Transverse colon (tissue), 4 donors: ENCODE results near the gene ARHGAP22. TPM values are rescaled to one million over a fixed set of nuclear protein-coding genes. Genes with fewer than 3 reads are reported as not detected.

Source experiments
- DNase-seq: peaks from one replicate; pipeline ENCODE4 v3.0.0-alpha.2; 2019
- H3K27ac ChIP-seq, 4 donors: fragments of 200-600 bp; sonication (generic); 2 replicates each; pipeline ENCODE4 v1.5.1; 2016 to 2018; ENCODE audit warnings: inconsistent platforms in 4 of 4
- H3K27me3 ChIP-seq: fragments of 200-600 bp; sonication (generic); 2 replicates; pipeline ENCODE4 v1.5.1; 2017; ENCODE audit warnings: inconsistent platforms
- H3K36me3 ChIP-seq, 4 donors: fragments of 200-600 bp; sonication (generic); 2 replicates each; pipeline ENCODE4 v1.5.1; 2017 to 2019; ENCODE audit warnings: inconsistent platforms in 4 of 4
- H3K4me1 ChIP-seq, 4 donors: fragments of 200-600 bp; sonication (generic); 2 replicates each; pipeline ENCODE4 v1.5.1; 2017 to 2020; ENCODE audit warnings: inconsistent platforms in 4 of 4
- H3K4me3 ChIP-seq, 4 donors: fragments of 200-600 bp; sonication (generic); 1 replicate in 1 of 4; 2 replicates in 3 of 4; pipeline versions ENCODE4 v1.5.1 to v1.6.1; 2017 to 2019; ENCODE audit warnings: inconsistent platforms in 4 of 4
- H3K9me3 ChIP-seq, 2 donors: fragments of 200-600 bp; sonication (generic); 2 replicates each; pipeline ENCODE4 v1.5.1; 2017 to 2019; ENCODE audit warnings: inconsistent platforms in 2 of 2
- EP300 ChIP-seq: sonication (generic); formaldehyde crosslinking; IDR thresholded peaks from one replicate; pipeline ENCODE4 v1.6.1; 2017; ENCODE audit warnings: antibody characterized with exemption, low read depth
- POLR2A ChIP-seq: fragments of 450-650 bp; IDR thresholded peaks from one replicate; pipeline ENCODE4 v1.6.1; 2016; ENCODE audit warnings: antibody characterized with exemption, mild to moderate bottlenecking, moderate library complexity
- POLR2AphosphoS5 ChIP-seq, 3 donors: sonication (generic); formaldehyde crosslinking; IDR thresholded peaks; one replicate each; pipeline ENCODE4 v1.6.1; 2016; ENCODE audit warnings: antibody characterized with exemption in 3 of 3
- WGBS, 2 donors: methylation state at CpG; one replicate each; pipeline ENCODE4 v1.1.5; 2018; ENCODE audit warnings: low coverage in 1 of 2; 5-methylcytosine and 5-hydroxymethylcytosine counted together
- in situ Hi-C, 4 donors: fragments of 200-750 bp; cut with MboI; loops; one replicate each; pipeline versions ENCODE4 v1.15.0 to v1.15.1; 2017; ENCODE audit warnings: low sequenced_read_pairs in 3 of 4, low pct_ligation_motif_present in 1 of 4, low pct_unique_long_range_greater_than_20kb in 1 of 4
- intact Hi-C: fragments of 100-400 bp; cut with DNase I; formaldehyde crosslinking; loops from one replicate; pipeline ENCODE4 v1.15.1; 2023; ENCODE audit warnings: low total_unique reads
- total RNA-seq, 4 donors: library from RNA; depleted of rRNA; stranded (reverse); fragments of >200 nt; gene quantifications; one replicate each; pipeline ENCODE4 v1.1.0, GENCODE V29; 2016
- TF ChIP-seq, protein P1 (sequence below), 5 experiments: fragments of 200-600 bp in 3 of 5; fragments of 450-650 bp in 2 of 5; sonication (generic) in 3 of 5; IDR thresholded peaks; 1 replicate in 2 of 5; 2 replicates in 3 of 5; pipeline ENCODE4 v1.5.1; 2016 to 2017; ENCODE audit warnings: antibody characterized with exemption in 5 of 5, inconsistent platforms in 3 of 5, mild to moderate bottlenecking in 2 of 5, moderate library complexity in 1 of 5

Gene ARHGAP22
- total RNA-seq, 4 donors from 2014 or later = 1.4 to 3.4 (median 1.7) TPM; not detected in 1

DNA sequence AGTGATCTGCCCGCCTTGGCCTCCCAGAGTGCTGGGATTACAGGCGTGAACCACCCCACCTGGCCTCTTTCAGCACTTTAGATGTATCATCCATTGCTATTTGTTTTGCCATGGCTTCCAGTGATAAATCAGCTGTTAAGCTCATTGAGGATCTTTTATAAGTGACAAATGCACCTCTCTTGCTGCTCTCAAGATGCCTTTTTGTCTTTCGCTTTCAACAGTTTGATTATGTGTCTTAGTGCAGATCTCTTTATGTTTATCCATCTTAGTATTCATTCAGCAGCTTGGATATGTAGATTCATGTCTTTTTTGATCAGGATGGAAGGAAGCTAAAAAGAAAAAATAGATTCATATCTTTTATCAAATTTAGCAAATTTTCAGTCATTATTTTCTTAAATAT lies 192.8 kb downstream of the ARHGAP22 start:
- peaks cover 0 to 8% of the 10 kb centered on the region in 2 donors for H3K9me3 ChIP-seq
- in situ Hi-C loops = no loop called here
- H3K27me3 ChIP-seq = no peaks in the 10 kb centered on the region
- H3K4me3 ChIP-seq = no peak overlapping the region
- H3K4me1 ChIP-seq = no peaks in the 10 kb centered on the region
- peaks cover 0 to 31% (median 7%) of the 10 kb centered on the region in 4 donors for H3K36me3 ChIP-seq
- WGBS, 2 donors = 99 to 100% methylated on average over 1 to 3 of the region's 3 CpGs
- no peak for DNase-seq
- intact Hi-C loops = no loop called here
- TF ChIP-seq EP300 = no peak
- TF ChIP-seq, protein P1, sequence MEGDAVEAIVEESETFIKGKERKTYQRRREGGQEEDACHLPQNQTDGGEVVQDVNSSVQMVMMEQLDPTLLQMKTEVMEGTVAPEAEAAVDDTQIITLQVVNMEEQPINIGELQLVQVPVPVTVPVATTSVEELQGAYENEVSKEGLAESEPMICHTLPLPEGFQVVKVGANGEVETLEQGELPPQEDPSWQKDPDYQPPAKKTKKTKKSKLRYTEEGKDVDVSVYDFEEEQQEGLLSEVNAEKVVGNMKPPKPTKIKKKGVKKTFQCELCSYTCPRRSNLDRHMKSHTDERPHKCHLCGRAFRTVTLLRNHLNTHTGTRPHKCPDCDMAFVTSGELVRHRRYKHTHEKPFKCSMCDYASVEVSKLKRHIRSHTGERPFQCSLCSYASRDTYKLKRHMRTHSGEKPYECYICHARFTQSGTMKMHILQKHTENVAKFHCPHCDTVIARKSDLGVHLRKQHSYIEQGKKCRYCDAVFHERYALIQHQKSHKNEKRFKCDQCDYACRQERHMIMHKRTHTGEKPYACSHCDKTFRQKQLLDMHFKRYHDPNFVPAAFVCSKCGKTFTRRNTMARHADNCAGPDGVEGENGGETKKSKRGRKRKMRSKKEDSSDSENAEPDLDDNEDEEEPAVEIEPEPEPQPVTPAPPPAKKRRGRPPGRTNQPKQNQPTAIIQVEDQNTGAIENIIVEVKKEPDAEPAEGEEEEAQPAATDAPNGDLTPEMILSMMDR (IDR thresholded peaks at IDR 0.05) = no peak
- no peak for TF ChIP-seq POLR2AphosphoS5 (IDR thresholded peaks at IDR 0.05)
- no peak for TF ChIP-seq POLR2A
- no peak overlapping the region for H3K27ac ChIP-seq

DNA sequence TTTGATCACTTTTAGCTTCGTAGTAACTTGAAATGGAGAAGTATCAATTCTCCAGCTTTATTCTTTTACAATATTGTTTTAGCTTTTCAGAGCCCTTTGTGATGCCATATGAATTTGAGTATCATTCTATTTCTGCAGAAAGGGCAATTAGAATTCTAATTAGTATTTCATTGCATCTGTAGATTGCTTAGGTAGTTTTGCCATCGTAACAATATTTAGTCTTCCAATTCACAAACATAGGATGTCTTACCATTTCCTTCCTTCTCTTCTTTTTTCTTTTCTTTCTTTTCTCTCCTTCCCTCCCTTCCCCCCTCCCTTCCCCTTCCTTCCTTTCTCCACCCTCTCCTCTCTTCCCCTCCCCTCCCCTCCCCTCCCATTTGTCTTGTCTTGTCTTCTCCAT lies 193.4 kb downstream of the ARHGAP22 start:
- in situ Hi-C loops = no loop called here
- H3K27ac ChIP-seq = no peak overlapping the region
- H3K4me1 ChIP-seq = no peaks in the 10 kb centered on the region
- WGBS, 2 donors = 94 to 95% methylated on average over 2 of the region's 2 CpGs
- no peak overlapping the region for H3K4me3 ChIP-seq
- TF ChIP-seq POLR2AphosphoS5 (IDR thresholded peaks at IDR 0.05) (no peak), EP300 (no peak)
- TF ChIP-seq, protein P1 (IDR thresholded peaks at IDR 0.05) = no peak
- DNase-seq = no peak
- peaks cover 0 to 31% (median 9%) of the 10 kb centered on the region in 4 donors for H3K36me3 ChIP-seq
- no peaks in the 10 kb centered on the region for H3K27me3 ChIP-seq
- intact Hi-C loops = no loop called here
- H3K9me3 ChIP-seq = peaks cover 0 to 8% of the 10 kb centered on the region in 2 donors

DNA sequence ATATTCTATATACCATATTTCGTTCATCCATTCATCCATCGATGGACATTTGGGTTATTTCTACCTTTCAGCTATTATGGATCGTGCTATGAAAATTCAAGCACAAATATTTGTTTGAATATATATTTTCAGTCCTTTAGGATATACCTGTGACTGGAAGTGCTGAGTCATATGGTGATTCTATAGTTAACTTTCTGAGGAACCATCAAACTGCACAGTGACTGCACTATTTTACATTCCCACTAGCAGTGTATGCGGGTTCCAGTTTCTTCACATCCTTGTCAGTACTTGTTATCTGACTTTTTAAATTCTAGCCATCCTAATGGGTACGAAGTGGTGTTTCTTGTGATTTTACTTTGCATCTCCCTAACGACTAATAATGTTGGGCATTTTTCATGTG lies 194.4 kb downstream of the ARHGAP22 start:
- Histone ChIP-seq H3K36me3 (peaks cover 0 to 31% (median 9%) of the 10 kb centered on the region in 4 donors), H3K27ac (no peak overlapping the region), H3K4me1 (no peaks in the 10 kb centered on the region), H3K4me3 (no peak overlapping the region), H3K27me3 (no peaks in the 10 kb centered on the region), H3K9me3 (peaks cover 0 to 8% of the 10 kb centered on the region in 2 donors)
- in situ Hi-C loops = no loop called here
- intact Hi-C loops = no loop called here
- 96 to 98% methylated on average over 6 of the region's 6 CpGs for WGBS, 2 donors
- no peak for DNase-seq
- TF ChIP-seq POLR2A (no peak), EP300 (no peak), POLR2AphosphoS5 (IDR thresholded peaks at IDR 0.05) (no peak)
- TF ChIP-seq, protein P1 (IDR thresholded peaks at IDR 0.05) = no peak

DNA sequence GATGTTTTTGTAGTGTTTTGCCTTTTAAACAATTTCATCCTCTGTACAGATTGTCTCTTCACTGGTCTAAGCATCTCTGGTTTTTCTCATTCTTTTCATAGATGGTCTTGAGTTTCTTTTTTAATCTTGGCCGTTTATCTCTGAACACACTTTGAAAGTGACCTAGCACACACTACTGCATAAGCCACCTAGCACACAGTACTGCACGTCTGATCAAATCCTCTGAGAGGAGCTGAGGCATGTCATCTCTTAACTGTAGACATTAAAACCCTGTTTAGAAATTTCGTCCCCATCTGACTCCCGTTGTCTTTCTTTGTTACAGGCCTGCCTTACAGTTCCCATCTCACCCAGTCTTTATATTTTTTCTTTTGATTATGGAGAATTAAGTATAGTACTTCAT lies 198.2 kb downstream of the ARHGAP22 start:
- no peak for TF ChIP-seq POLR2AphosphoS5 (IDR thresholded peaks at IDR 0.05)
- TF ChIP-seq, protein P1 (IDR thresholded peaks at IDR 0.05) = no peak
- no peak for TF ChIP-seq POLR2A
- no peak for TF ChIP-seq EP300
- WGBS, 2 donors = 93 to 100% methylated on average over 4 of the region's 4 CpGs
- in situ Hi-C loops (no loop called here), intact Hi-C loops (no loop called here)
- Histone ChIP-seq H3K27ac (no peak overlapping the region), H3K4me1 (no peaks in the 10 kb centered on the region), H3K4me3 (no peak overlapping the region), H3K36me3 (peaks cover 0 to 16% (median 7%) of the 10 kb centered on the region in 4 donors), H3K27me3 (no peaks in the 10 kb centered on the region), H3K9me3 (no peaks in the 10 kb centered on the region)
- no peak for DNase-seq
